Measurements from ENCODE around the gene FERMT3.

The FERMT3 gene

DNA sequence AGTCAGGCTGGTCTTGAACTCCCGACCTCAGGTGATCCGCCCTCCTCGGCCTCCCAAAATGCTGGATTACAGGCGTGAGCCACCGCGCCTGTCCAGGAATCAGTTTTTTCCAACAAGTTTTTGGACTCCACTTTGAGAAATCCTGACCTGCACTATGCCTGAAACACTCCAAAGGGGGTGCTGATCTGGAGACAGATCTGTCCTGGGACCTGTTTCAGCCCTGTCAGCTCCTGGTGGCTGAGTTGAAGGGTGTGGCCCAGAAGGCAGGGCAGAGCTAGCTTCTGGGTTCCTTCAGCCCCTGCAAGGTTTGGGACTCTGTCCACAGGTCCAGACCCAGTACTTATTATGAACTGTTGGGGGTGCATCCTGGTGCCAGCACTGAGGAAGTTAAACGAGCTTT lies 25.0 kb downstream of the FERMT3 start:
- H3K4me3 Mint-ChIP-seq, result peak overlapping the region; percentile 81
- H3K27ac Mint-ChIP-seq, result no peak overlapping the region
- H3K4me1 Mint-ChIP-seq, result peaks cover 61% of the 10 kb centered on the region
- H3K9me3 Mint-ChIP-seq, result no peaks in the 10 kb centered on the region
- peaks cover 2% of the 10 kb centered on the region for H3K36me3 Mint-ChIP-seq (ENCODE audit: low read depth)
- H3K27me3 Mint-ChIP-seq, result no peaks in the 10 kb centered on the region
- DNase-seq (no peak), ATAC-seq (no peak)

DNA sequence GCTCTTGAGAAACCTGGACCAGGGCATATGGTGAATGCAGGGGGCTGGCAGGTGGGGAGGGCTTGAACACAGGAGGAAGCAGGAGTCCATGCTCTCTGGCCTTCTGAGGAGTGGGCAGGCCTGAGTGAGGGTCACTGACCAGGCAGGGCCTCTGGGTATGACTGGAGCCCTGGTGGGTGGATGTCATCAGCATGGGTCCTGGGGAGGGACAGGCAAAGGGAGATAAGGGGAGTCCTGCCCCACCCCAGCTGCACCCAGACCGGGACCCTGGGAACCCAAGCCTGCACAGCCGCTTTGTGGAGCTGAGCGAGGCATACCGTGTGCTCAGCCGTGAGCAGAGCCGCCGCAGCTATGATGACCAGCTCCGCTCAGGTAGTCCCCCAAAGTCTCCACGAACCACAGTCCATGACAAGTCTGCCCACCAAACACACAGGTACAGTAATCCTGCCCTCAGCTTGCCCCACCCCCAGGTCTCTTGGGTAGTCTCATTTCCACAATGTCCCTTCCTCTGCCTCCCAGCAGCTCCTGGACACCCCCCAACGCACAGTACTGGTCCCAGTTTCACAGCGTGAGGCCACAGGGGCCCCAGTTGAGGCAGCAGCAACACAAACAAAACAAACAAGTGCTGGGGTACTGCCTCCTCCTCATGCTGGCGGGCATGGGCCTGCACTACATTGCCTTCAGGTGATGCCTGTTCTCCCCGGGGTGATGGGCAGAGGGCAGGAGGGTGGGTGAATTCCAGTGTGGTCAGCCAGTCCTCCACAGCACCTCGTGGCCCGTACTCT lies 25.9 kb downstream of the FERMT3 start:
- H3K4me1 Mint-ChIP-seq, result peaks cover 55% of the 10 kb centered on the region

DNA sequence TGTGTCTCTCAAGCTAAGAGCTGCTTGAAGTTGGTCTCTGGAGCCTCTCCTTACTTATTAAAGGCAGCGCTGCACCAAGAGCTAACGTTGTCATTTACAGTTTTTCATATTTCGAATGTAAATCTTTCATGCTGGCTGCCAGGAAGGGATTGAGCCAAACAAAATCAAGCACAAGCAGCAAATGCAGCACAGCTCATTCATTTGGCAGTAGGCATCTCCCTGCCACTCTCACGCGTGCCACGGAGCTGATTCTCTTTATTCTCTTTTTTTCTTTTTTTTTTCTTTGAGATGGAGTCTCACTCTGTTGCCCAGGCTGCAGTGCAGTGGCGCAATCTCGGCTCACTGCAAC lies 26.4 kb downstream of the FERMT3 start:
- H3K4me3 Mint-ChIP-seq, result no peak overlapping the region
- DNase-seq (no peak), ATAC-seq (no peak)
- no peaks in the 10 kb centered on the region for H3K27me3 Mint-ChIP-seq
- H3K9me3 Mint-ChIP-seq, result no peaks in the 10 kb centered on the region
- no peak overlapping the region for H3K27ac Mint-ChIP-seq
- peaks cover 49% of the 10 kb centered on the region for H3K4me1 Mint-ChIP-seq
- H3K36me3 Mint-ChIP-seq (ENCODE audit: low read depth), result peaks cover 3% of the 10 kb centered on the region

More for the DNA sequence above, 25.9 kb downstream of the FERMT3 start:
- Mint-ChIP-seq H3K36me3 (ENCODE audit: low read depth) (no peaks in the 10 kb centered on the region), H3K27me3 (no peaks in the 10 kb centered on the region), H3K9me3 (no peaks in the 10 kb centered on the region), H3K27ac (no peak overlapping the region), H3K4me3 (peak overlapping the region; percentile 81)
- ATAC-seq (no peak), DNase-seq (no peak)

DNA sequence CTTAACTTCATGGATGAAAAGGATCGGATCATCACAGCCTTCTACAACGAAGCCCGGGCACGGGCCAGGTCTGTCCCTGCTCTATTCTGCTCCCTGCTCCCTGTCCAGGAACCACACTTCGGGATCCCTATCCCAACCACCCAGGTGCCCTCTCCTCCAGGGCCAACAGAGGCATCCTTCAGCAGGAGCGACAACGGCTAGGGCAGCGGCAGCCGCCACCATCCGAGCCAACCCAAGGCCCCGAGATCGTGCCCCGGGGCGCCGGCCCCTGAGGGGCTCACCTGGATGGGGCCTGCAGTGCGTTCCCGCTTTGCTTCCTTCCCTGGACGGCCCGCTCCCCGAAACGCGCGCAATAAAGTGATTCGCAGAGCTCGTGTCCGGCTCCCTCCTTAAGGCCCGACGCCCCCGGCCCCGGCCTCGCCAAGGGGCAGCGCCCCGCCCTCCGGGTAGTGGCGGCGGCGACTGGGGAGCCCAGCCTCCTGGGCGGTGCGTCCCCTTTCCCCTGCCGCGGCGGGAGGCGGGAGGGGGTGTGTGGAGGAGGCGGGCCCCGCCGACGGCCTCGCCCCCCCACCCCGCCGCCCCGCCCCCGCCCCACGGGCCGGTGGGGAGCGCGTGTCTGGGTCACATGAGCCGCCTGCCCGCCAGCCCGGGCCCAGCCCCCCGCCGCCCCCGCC lies 27.5 kb downstream of the FERMT3 start, which contains the start of gene VEGFB:
VEGFB (plus strand) TSS at position 672 of the 674 bp plus-strand sequence. CDS start 250 bp downstream, outside the sequence.
- Mint-ChIP-seq H3K4me3 (peak within 1 kb of the TSS; percentile 83), H3K9me3 (no peaks in the 10 kb centered on the region), H3K27me3 (no peaks in the 10 kb centered on the region), H3K4me1 (peaks cover 46% of the 10 kb centered on the region), H3K27ac (peak within 1 kb of the TSS; percentile 72), H3K36me3 (ENCODE audit: low read depth) (peaks cover 7% of the 10 kb centered on the region)
- peak; percentile 38 for ATAC-seq
- DNase-seq, result peak; percentile 72

DNA sequence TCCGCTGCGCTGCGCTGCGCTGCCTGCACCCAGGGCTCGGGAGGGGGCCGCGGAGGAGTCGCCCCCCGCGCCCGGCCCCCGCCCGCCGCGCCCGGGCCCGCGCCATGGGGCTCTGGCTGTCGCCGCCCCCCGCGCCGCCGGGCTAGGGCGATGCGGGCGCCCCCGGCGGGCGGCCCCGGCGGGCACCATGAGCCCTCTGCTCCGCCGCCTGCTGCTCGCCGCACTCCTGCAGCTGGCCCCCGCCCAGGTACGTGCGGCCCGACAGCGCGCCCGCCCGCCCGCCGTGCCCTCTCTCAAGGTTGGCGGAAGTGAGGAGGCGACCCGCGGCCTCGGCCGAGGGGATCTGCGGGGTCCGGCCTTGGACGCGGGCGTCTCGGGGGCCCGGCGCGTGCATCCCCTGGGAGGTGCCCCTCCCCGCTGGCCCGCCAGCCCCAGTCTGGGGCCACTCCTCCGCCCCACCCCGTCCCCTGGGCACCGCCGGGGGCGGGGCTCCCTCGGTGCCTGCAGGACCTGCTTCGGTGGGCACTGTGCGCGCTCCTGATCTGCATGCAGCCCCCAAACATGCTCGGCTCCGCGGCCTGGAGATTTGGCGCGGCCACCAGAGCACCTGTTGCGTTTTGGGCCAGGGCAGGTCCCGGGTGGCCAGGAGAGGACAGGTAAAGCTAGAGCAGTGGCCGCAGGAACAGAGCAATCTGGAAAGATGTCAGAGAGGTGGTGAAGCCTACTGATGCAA lies 28.3 kb downstream of the FERMT3 start:
- Mint-ChIP-seq H3K4me1 (peaks cover 44% of the 10 kb centered on the region), H3K9me3 (no peaks in the 10 kb centered on the region), H3K27ac (peak overlapping the region; percentile 72), H3K4me3 (peak overlapping the region; percentile 83), H3K27me3 (no peaks in the 10 kb centered on the region), H3K36me3 (ENCODE audit: low read depth) (peaks cover 7% of the 10 kb centered on the region)
- peak; percentile 46 for ATAC-seq
- peak; percentile 60 for DNase-seq

DNA sequence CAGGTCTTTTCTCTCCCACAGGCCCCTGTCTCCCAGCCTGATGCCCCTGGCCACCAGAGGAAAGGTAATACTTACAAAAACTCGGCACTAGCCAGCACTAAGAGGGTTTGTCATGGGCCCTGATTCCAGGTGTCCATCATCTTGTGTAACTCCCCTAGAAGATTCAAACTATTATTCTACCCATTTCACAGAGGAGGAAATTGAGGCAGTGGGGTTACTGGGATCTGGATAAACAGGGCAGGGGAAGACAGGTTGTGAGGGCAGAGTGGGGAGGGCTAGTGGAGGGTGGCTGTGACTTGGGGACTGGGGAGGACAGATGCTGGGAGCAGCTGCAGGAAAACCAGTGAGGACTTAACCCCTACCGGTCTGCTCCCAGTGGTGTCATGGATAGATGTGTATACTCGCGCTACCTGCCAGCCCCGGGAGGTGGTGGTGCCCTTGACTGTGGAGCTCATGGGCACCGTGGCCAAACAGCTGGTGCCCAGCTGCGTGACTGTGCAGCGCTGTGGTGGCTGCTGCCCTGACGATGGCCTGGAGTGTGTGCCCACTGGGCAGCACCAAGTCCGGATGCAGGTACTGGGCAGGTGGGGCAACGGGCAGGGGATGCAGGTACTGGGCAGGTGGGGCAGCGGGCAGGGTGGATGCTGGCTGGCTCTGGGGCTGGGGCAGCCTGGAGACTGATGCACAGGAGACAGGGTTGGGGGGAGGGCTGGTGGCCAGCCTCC lies 29.1 kb downstream of the FERMT3 start:
- DNase-seq, result no peak
- Mint-ChIP-seq H3K4me3 (peak overlapping the region; percentile 83), H3K9me3 (no peaks in the 10 kb centered on the region), H3K27me3 (no peaks in the 10 kb centered on the region), H3K27ac (peak overlapping the region; percentile 72), H3K36me3 (ENCODE audit: low read depth) (peaks cover 7% of the 10 kb centered on the region), H3K4me1 (peaks cover 47% of the 10 kb centered on the region)
- no peak for ATAC-seq

DNA sequence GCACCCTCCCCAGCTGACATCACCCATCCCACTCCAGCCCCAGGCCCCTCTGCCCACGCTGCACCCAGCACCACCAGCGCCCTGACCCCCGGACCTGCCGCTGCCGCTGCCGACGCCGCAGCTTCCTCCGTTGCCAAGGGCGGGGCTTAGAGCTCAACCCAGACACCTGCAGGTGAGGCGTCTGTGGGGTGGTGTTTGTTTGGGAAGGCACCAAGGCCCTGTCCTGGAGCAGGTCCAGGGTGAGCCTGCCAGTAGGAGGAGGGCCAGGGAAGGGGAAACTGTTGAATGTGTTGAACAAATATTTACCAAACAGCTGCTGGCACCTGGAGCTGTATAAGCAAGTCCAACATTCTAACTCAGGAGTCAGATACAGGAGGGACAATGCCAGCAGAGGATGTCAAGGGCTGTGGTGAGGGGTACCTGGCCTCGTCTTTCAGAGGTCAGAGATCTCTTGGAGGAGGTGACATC lies 31.0 kb downstream of the FERMT3 start:
- H3K27ac Mint-ChIP-seq, result no peak overlapping the region

DNA sequence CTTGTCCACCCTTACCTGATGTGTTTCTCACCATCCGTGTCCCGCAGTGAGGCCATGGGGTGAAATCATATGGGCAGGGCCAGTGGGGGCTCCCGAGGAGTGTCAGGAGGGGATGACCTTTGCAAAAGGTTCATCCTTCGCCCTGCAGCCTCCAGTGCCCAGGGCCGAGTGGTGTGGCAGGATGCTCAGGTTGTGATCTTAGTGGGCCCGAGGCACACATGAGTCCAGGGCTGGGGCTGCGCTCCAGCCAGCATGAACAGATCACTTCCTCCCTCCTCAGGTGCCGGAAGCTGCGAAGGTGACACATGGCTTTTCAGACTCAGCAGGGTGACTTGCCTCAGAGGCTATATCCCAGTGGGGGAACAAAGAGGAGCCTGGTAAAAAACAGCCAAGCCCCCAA lies 31.6 kb downstream of the FERMT3 start:
- Mint-ChIP-seq H3K4me1 (peaks cover 41% of the 10 kb centered on the region), H3K4me3 (no peak overlapping the region), H3K9me3 (no peaks in the 10 kb centered on the region), H3K27me3 (no peaks in the 10 kb centered on the region), H3K27ac (peak overlapping the region; percentile 49), H3K36me3 (ENCODE audit: low read depth) (peaks cover 11% of the 10 kb centered on the region)
- DNase-seq (no peak), ATAC-seq (no peak)

More for the DNA sequence above, 31.0 kb downstream of the FERMT3 start:
- H3K36me3 Mint-ChIP-seq (ENCODE audit: low read depth), result peaks cover 9% of the 10 kb centered on the region
- peaks cover 38% of the 10 kb centered on the region for H3K4me1 Mint-ChIP-seq
- no peak for DNase-seq
- ATAC-seq, result no peak
- H3K4me3 Mint-ChIP-seq, result no peak overlapping the region
- H3K27me3 Mint-ChIP-seq, result no peaks in the 10 kb centered on the region
- no peaks in the 10 kb centered on the region for H3K9me3 Mint-ChIP-seq

DNA sequence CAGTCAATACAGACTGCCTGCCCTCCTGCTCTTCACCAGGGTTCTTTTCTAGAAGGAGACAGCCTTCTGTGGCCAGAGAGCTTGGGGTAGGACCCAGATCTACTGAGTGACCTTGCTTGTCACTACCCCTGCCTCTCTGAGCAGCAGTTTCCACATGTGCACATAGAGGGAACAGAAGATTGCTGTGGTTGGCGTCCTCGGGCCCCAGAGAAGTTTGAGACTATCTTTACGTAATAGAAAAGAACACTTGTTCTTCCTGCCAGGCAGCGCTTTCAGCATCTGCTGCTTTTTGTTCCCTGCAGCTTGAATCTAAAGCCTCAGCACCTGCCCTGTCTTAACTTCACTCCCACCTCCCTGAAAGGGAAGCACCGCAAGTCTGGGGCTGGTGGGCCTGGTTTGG lies 32.5 kb downstream of the FERMT3 start:
- peak overlapping the region; percentile 7 for H3K4me3 Mint-ChIP-seq

DNA sequence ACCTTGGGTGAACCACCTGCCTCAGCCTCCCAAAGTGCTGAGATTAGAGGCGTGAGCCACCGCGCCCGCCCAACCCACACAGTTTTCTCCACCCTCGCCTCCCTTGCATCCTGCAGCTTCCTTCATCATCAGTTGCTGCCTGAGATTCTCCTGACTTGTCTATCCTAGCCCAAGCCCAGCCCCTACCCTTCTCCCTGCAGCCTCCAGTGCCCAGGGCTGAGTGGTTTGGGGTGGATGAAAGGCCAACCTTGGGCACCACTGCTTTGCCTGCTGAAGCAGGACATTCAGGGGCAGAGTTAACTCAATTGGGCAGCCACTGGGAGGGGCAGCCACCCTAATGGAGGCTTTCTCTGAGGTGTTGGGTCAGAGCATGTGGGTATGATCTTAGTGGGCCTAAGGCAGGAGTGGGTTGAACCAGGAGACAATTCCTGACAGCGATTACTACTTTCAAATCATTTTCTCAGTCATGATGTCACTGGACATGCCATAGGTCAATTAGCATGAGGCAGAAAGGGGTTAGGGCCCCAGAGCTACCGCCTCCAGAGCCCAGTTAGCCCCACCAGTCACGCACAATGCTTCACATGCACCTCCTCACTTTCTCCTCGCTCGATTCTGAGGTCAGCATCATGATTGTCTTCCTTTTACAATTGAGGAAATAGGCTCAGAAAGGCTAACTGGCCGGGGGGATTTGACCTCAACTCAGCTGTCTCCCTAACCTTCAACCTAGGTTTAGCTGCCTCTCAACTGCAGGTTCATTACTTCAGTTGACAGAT lies 33.3 kb downstream of the FERMT3 start:
- H3K27ac Mint-ChIP-seq, result peak overlapping the region; percentile 93
- ATAC-seq (no peak), DNase-seq (no peak)
- H3K4me1 Mint-ChIP-seq, result peaks cover 47% of the 10 kb centered on the region
- H3K36me3 Mint-ChIP-seq (ENCODE audit: low read depth), result peaks cover 19% of the 10 kb centered on the region
- H3K4me3 Mint-ChIP-seq, result peak overlapping the region; percentile 87
- H3K9me3 Mint-ChIP-seq, result no peaks in the 10 kb centered on the region
- H3K27me3 Mint-ChIP-seq, result no peaks in the 10 kb centered on the region

More for the DNA sequence above, 32.5 kb downstream of the FERMT3 start:
- peaks cover 45% of the 10 kb centered on the region for H3K4me1 Mint-ChIP-seq
- DNase-seq (no peak), ATAC-seq (no peak)
- no peaks in the 10 kb centered on the region for H3K9me3 Mint-ChIP-seq
- peaks cover 19% of the 10 kb centered on the region for H3K36me3 Mint-ChIP-seq (ENCODE audit: low read depth)
- no peaks in the 10 kb centered on the region for H3K27me3 Mint-ChIP-seq
- peak overlapping the region; percentile 93 for H3K27ac Mint-ChIP-seq

DNA sequence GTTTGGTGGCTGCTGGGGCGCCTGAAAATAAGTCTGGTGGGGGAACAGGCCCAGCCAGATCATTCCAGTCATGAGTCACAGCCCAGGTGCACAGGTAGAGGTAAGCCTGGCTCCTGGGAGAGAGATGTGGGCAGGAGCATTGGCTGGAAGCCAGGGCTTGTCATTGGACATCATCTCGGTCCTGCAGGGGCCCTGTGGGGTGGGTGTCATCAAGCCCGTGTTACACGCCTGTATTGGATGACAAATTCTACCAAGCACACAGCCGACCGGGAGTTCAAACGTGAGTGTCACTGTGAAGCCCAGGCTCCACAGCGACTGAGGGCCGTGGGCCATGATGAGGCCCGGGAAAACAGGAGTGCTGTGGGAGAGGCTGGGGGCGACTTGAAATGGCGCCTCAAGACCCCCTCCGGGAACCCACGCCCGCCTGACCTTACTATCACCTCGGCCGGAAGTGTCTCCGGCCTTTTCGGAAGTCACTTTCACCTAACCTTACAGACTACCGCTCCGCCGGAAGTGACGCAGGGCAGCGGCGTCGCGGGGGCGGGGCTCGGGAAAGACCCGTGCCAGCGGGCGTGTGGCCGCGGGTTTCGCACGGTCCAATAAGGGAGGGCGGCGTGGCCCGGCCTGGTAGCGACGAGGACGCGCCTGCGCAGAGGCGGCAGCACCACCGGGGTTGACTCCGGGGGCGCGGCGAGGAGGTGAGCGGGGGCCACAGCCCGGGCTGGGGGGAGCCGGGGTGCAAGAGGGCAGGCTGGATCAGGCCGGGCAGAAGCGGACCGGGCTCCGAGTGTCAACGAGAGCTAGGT lies 34.1 kb downstream of the FERMT3 start, which contains the start of gene FKBP2:
FKBP2 (plus strand) TSS at position 661 of the 806 bp plus-strand sequence. CDS start 1,293 bp downstream, outside the sequence.
- Mint-ChIP-seq H3K36me3 (ENCODE audit: low read depth) (peaks cover 19% of the 10 kb centered on the region), H3K9me3 (no peaks in the 10 kb centered on the region), H3K4me3 (peak within 1 kb of the TSS; percentile 87), H3K27me3 (no peaks in the 10 kb centered on the region), H3K27ac (peak within 1 kb of the TSS; percentile 93), H3K4me1 (peaks cover 40% of the 10 kb centered on the region)
- DNase-seq (peak; percentile 99), ATAC-seq (peak; percentile 60)

DNA sequence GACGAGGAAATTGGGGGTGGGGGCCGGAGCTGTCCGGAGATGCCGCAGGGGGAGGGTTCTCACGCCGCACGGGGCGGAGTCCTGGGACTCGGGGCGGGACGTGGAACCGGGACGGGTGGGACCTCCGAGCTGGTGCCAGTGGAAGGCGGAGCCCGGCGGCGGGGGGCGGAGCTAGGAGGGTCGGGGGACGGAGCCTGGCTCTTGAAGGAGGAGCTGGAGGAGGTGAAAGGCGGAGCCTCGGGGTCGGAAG lies 34.6 kb downstream of the FERMT3 start:
- Mint-ChIP-seq H3K27me3 (no peaks in the 10 kb centered on the region), H3K9me3 (no peaks in the 10 kb centered on the region), H3K27ac (peak overlapping the region; percentile 93), H3K36me3 (ENCODE audit: low read depth) (peaks cover 21% of the 10 kb centered on the region), H3K4me3 (peak overlapping the region; percentile 87), H3K4me1 (peaks cover 39% of the 10 kb centered on the region)
- DNase-seq (peak; percentile 100), ATAC-seq (peak; percentile 76)

All from activated naive CD8-positive, alpha-beta T cell treated with anti-CD3 and anti-CD28 coated beads, Interleukin-2, amount 50 U/mL, for 24 hours (primary cell).